ENCODE measurements around the gene CXorf58. TPM values are rescaled to one million over a fixed set of nuclear protein-coding genes. Genes with fewer than 3 reads are reported as not detected.
A peak's percentile ranks its signal among the peaks of the same experiment; 100 is the strongest.

Gene CXorf58
- total and polyA plus RNA-seq, 2 of the 4 experiments (the other 2 are of a cell fraction) = not detected

- Histone ChIP-seq H3K9me1 (ENCODE audit: insufficient read depth, low read length) (no peaks in the 10 kb centered on the region), H2AK5ac (ENCODE audit: low read depth, low read length) (no peak overlapping the region), H3K4me3 (ENCODE audit: insufficient read depth, low read depth, low read length) (no peak overlapping the region), H3K36me3 (ENCODE audit: control insufficient read depth, insufficient read depth, low read length) (no peaks in the 10 kb centered on the region), H3K4ac (ENCODE audit: low read depth, low read length) (no peak overlapping the region), H2BK20ac (ENCODE audit: low read depth, low read length) (no peak overlapping the region), H4K8ac (ENCODE audit: low read depth in 2 of 2, low read length in 2 of 2) (no peak overlapping the region), H4K20me1 (ENCODE audit: insufficient read depth, low read length) (no peaks in the 10 kb centered on the region), H2BK120ac (ENCODE audit: low read depth, low read length) (no peak overlapping the region), H3K18ac (ENCODE audit: low read depth, low read length) (no peak overlapping the region), H2AFZ (replicated peaks; ENCODE audit: low read length, poor library complexity) (no peak overlapping the region), H3K27me3 (ENCODE audit: control insufficient read depth, insufficient read depth, low read length) (no peaks in the 10 kb centered on the region), H3K79me1 (ENCODE audit: low read depth in 1 of 2, low read length in 2 of 2) (no peaks in the 10 kb centered on the region), H3K23ac (ENCODE audit: low read depth, low read length) (no peak overlapping the region), H4K91ac (ENCODE audit: insufficient read depth, low read depth, low read length) (no peak overlapping the region), H4K5ac (ENCODE audit: low read depth, low read length) (no peak overlapping the region), H2AK9ac (replicated peaks; ENCODE audit: low read depth, low read length, poor library complexity) (no peak overlapping the region), H3K14ac (replicated peaks; ENCODE audit: low read depth, low read length) (no peak overlapping the region), H3K27ac (ENCODE audit: insufficient read depth, low read length) (no peak overlapping the region), H3K9me3 (ENCODE audit: control insufficient read depth, insufficient read depth, low read length) (no peaks in the 10 kb centered on the region), H3K9ac (ENCODE audit: low read depth, low read length) (no peak overlapping the region), H3K4me1 (ENCODE audit: control insufficient read depth, insufficient read depth, low read length) (no peaks in the 10 kb centered on the region), H3K4me2 (ENCODE audit: low read depth, low read length) (no peak overlapping the region), H2BK5ac (ENCODE audit: low read depth, low read length, poor library complexity, severe bottlenecking) (no peak overlapping the region), H3K56ac (ENCODE audit: extremely low read depth, insufficient read depth, low read length) (no peak overlapping the region), H2BK15ac (ENCODE audit: low read depth, low read length) (no peak overlapping the region)
- ChIA-PET POLR2A (ENCODE audit: unreplicated experiment) (no interaction called here), CTCF (no interaction called here)
- TF ChIP-seq CTCF (conservative IDR thresholded peaks at IDR 0.05; ENCODE audit: low read depth, low read length) (no peak), BHLHE40 (IDR thresholded peaks at IDR 0.05; ENCODE audit: low read depth, low read length) (no peak), CEBPB (IDR thresholded peaks at IDR 0.05; ENCODE audit: low read depth, low read length) (0 out of 2 replicates have a peak, but pooled peaks have one; percentile 23), RFX5 (IDR thresholded peaks at IDR 0.05; ENCODE audit: low read depth, low read length) (no peak), USF2 (IDR thresholded peaks at IDR 0.05; ENCODE audit: low read depth, low read length) (no peak)
- intact Hi-C loops (cut with micrococcal nuclease) = no loop called here
- ATAC-seq (ENCODE audit: low read depth) = no peak
- BruUV-seq (replicated peaks) = no TSS peak
- dilution Hi-C loops (cut with HindIII; ENCODE audit: low sequenced_read_pairs, unreplicated experiment) = no loop called here
- DNase-seq = no peak
- in situ Hi-C loops (cut with MboI; ENCODE audit: low sequenced_read_pairs) = no loop called here
- no CpG with 5 or more reads among the region's 3 CpGs for WGBS, 2 experiments (ENCODE audit: extremely low coverage in 2 of 2, insufficient read length in 1 of 2)
Observed at GRCh38 chrX:23952391-23952790, 44.6 kb downstream of the CXorf58 start.

All from IMR-90 (cell line).